Measurements from ENCODE around the gene RALGPS1. TPM values are rescaled to one million over a fixed set of nuclear protein-coding genes. Genes with fewer than 3 reads are reported as not detected.

Gene RALGPS1
- total RNA-seq, 1 experiment from 2014 or later: 18.6 TPM

DNA sequence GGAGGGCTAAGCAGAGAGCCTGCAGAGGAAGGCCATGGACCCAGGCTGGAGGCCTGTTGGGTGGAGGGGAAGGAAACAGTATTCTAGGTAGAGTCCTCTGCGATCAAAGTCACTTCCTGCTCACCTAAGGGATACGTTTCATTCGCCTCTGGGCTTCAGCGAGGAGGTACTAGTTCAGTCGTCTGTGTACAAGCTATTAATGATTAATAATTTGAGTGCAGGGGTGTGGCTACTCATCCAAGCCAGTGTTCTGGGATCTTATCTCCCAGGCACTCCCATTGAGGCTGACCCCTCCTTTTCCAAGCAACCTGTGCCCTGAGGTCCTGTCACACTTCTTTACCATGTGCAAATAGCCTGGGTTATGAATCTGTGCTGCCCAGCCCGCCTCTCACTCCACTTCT is 25.2 kb downstream of the RALGPS1 start:
- H3T11ph ChIP-seq (ENCODE audit: low read length): no peak overlapping the region
- no peak overlapping the region for H3K4me2 ChIP-seq (ENCODE audit: insufficient read depth, insufficient read length, low read length)
- no peak overlapping the region for H2BK20ac ChIP-seq (ENCODE audit: low read depth, low read length, poor library complexity, severe bottlenecking)
- H3K9me3 ChIP-seq (ENCODE audit: control insufficient read depth, low read depth, low read length): no peaks in the 10 kb centered on the region
- Mint-ChIP-seq H3K4me1 (peaks cover 11 to 13% of the 10 kb centered on the region in 2 experiments), H3K4me3 (no peak overlapping the region), H3K36me3 (ENCODE audit: insufficient read depth in 1 of 3, low read depth in 3 of 3) (peaks cover 0 to 3% (median 2%) of the 10 kb centered on the region in 3 experiments; a peak in 3 of 7 replicates), H3K9me3 (no peaks in the 10 kb centered on the region), H3K27me3 (ENCODE audit: low read depth) (no peaks in the 10 kb centered on the region), H3K27ac (peak overlapping the region in 1 of 3 experiments; percentile 11; a peak in 1 of 7 replicates)
- no peak overlapping the region for H4K91ac ChIP-seq (ENCODE audit: insufficient read length, low read depth, low read length)
- DNase-seq: no peak
- no peak overlapping the region for H3K14ac ChIP-seq (ENCODE audit: insufficient read depth, low read length)
- H2BK15ac ChIP-seq (ENCODE audit: low read depth, low read length): no peak overlapping the region
- no peak overlapping the region for H3K56ac ChIP-seq (ENCODE audit: insufficient read length, low read depth, low read length)
- H2BK12ac ChIP-seq (ENCODE audit: insufficient read length, low read depth, low read length): no peak overlapping the region
- H4K8ac ChIP-seq (replicated peaks; ENCODE audit: insufficient read length, low read depth, low read length): no peak overlapping the region
- no peaks in the 10 kb centered on the region for H3K79me2 ChIP-seq (ENCODE audit: insufficient read depth, low read length)
- H2BK120ac ChIP-seq (ENCODE audit: low read depth, low read length, poor library complexity, severe bottlenecking): no peak overlapping the region
- no peak overlapping the region for H2AFZ ChIP-seq (ENCODE audit: low read length)
- H3K4me1 ChIP-seq (ENCODE audit: insufficient read depth, low read length): peaks cover 6% of the 10 kb centered on the region; the same call in 1 of the 2 replicates
- no peaks in the 10 kb centered on the region for H4K20me1 ChIP-seq (ENCODE audit: control insufficient read depth, insufficient read depth, insufficient read length)
- no peak overlapping the region for H2AK5ac ChIP-seq (ENCODE audit: insufficient read length, low read length)
- no peak overlapping the region for H3K9ac ChIP-seq (ENCODE audit: extremely low read depth, insufficient read length, low read length)
- no peak overlapping the region for H3K27ac ChIP-seq (ENCODE audit: insufficient read length, low read depth, low read length)
- no peaks in the 10 kb centered on the region for H3K23me2 ChIP-seq (ENCODE audit: insufficient read length, low read depth, low read length, poor library complexity, severe bottlenecking)
- no peaks in the 10 kb centered on the region for H3K79me1 ChIP-seq (ENCODE audit: insufficient read depth, low read depth, low read length, poor library complexity, severe bottlenecking)
- H3K18ac ChIP-seq (ENCODE audit: insufficient read length, low read depth, low read length): no peak overlapping the region
- H3K27me3 ChIP-seq (ENCODE audit: insufficient read depth, low read length): no peaks in the 10 kb centered on the region
- H3K4ac ChIP-seq (ENCODE audit: low read depth, low read length): no peak overlapping the region
- WGBS (ENCODE audit: extremely low coverage, insufficient read length, low lambda C conversion rate): no CpG with 5 or more reads among the region's 6 CpGs
- no peak for TF ChIP-seq CTCF (conservative IDR thresholded peaks at IDR 0.05)
- H2BK5ac ChIP-seq (ENCODE audit: insufficient read length, low read length): no peak overlapping the region
- no peak overlapping the region for H3K23ac ChIP-seq (ENCODE audit: insufficient read length, low read depth, low read length)
- no peak overlapping the region for H4K5ac ChIP-seq (ENCODE audit: insufficient read length, low read depth, low read length)

Data from H9 (cell line).